SK-N-SH treated with all-trans-retinoic acid at 6 μM for 48 hours (cell line): ENCODE results near the gene INTS3.

Experiments
- ATAC-seq: fragments of 200-7000 bp; cut with Tn5 transposase; 3 replicates; pipeline ENCODE4 v1.9.1; 2020; ENCODE audit warnings: mild to moderate bottlenecking, moderate library complexity
- ARNTL ChIP-seq: fragments of 450-650 bp; formaldehyde crosslinking; IDR thresholded peaks from 2 replicates; pipeline ENCODE4 v1.5.0; 2020; ENCODE audit warnings: low read depth, mild to moderate bottlenecking, moderate library complexity, borderline replicate concordance
- BACH2 ChIP-seq: fragments of 250-450 bp; sonication (Bioruptor Pico); IDR thresholded peaks from 2 replicates; pipeline ENCODE4 v1.9.0; 2021; ENCODE audit warnings: mild to moderate bottlenecking, borderline replicate concordance
- CSDC2 ChIP-seq: fragments of 250-450 bp; sonication (Bioruptor Pico); IDR thresholded peaks from 2 replicates; pipeline ENCODE4 v1.5.0; 2020; ENCODE audit warnings: mild to moderate bottlenecking, moderate library complexity
- ESRRG ChIP-seq: fragments of 250-450 bp; sonication (Bioruptor Pico); IDR thresholded peaks from 2 replicates; pipeline ENCODE4 v1.6.1; 2021; ENCODE audit warnings: mild to moderate bottlenecking
- GLIS3 ChIP-seq: fragments of 250-450 bp; sonication (Bioruptor Pico); IDR thresholded peaks from 2 replicates; pipeline ENCODE4 v1.5.0; 2020; ENCODE audit warnings: mild to moderate bottlenecking, moderate library complexity
- ISL1 ChIP-seq: fragments of 250-450 bp; sonication (Bioruptor Pico); IDR thresholded peaks from 2 replicates; pipeline ENCODE4 v2.1.2; 2022; ENCODE audit warnings: mild to moderate bottlenecking, moderate library complexity
- OSR1 ChIP-seq: fragments of 250-450 bp; sonication (Bioruptor Pico); IDR thresholded peaks from 2 replicates; pipeline ENCODE4 v1.8.0; 2022; ENCODE audit warnings: moderate library complexity, mild to moderate bottlenecking, inconsistent platforms
- RARB ChIP-seq: fragments of 250-450 bp; sonication (Bioruptor Pico); IDR thresholded peaks from 2 replicates; pipeline ENCODE4 v1.8.0; 2021; ENCODE audit warnings: mild to moderate bottlenecking, moderate library complexity
- SNAI2 ChIP-seq: fragments of 250-450 bp; sonication (Bioruptor Pico); IDR thresholded peaks from 2 replicates; pipeline ENCODE4 v1.5.0; 2020; ENCODE audit warnings: mild to moderate bottlenecking, moderate library complexity
- TCF4 ChIP-seq: fragments of 250-450 bp; sonication (Bioruptor Pico); IDR thresholded peaks from 2 replicates; pipeline ENCODE4 v1.8.0; 2021; ENCODE audit warnings: mild to moderate bottlenecking, moderate library complexity, borderline replicate concordance
- TOX ChIP-seq: fragments of 250-450 bp; sonication (Bioruptor Pico); IDR thresholded peaks from 2 replicates; pipeline ENCODE4 v1.8.0; 2021; ENCODE audit warnings: mild to moderate bottlenecking, moderate library complexity, borderline replicate concordance
- ZC3H10 ChIP-seq: fragments of 250-450 bp; sonication (Bioruptor Pico); IDR thresholded peaks from 2 replicates; pipeline ENCODE4 v1.5.1; 2021; ENCODE audit warnings: mild to moderate bottlenecking, moderate library complexity
- ZFP30 ChIP-seq: fragments of 450-650 bp; formaldehyde crosslinking; IDR thresholded peaks from 2 replicates; pipeline ENCODE4 v1.5.0; 2022; ENCODE audit warnings: mild to moderate bottlenecking, moderate library complexity
- ZNF565 ChIP-seq: fragments of 450-650 bp; formaldehyde crosslinking; conservative IDR thresholded peaks from 2 replicates; pipeline ENCODE4 v1.5.0; 2020; ENCODE audit warnings: low read depth, mild to moderate bottlenecking, moderate library complexity
- ZNF70 ChIP-seq: fragments of 450-650 bp; formaldehyde crosslinking; IDR thresholded peaks from 2 replicates; pipeline ENCODE4 v1.5.0; 2020; ENCODE audit warnings: mild to moderate bottlenecking, moderate library complexity
- ZNF8 ChIP-seq: fragments of 450-650 bp; formaldehyde crosslinking; IDR thresholded peaks from 2 replicates; pipeline ENCODE4 v1.5.0; 2020; ENCODE audit warnings: mild to moderate bottlenecking, moderate library complexity
- TF ChIP-seq, protein P1 (sequence below): fragments of 250-450 bp; sonication (Bioruptor Pico); IDR thresholded peaks from 2 replicates; pipeline ENCODE4 v1.8.0; 2021; ENCODE audit warnings: low read depth, mild to moderate bottlenecking, moderate library complexity, borderline replicate concordance
- TF ChIP-seq, protein P2 (sequence below): fragments of 250-450 bp; sonication (Bioruptor Pico); IDR thresholded peaks from 2 replicates; pipeline ENCODE4 v1.8.0; 2020; ENCODE audit warnings: mild to moderate bottlenecking, moderate library complexity, borderline replicate concordance
- TF ChIP-seq, protein P3 (sequence below): fragments of 250-450 bp; sonication (Bioruptor Pico); IDR thresholded peaks from 2 replicates; pipeline ENCODE4 v1.5.1; 2021; ENCODE audit warnings: mild to moderate bottlenecking, moderate library complexity
- TF ChIP-seq, protein P4 (sequence below): fragments of 250-450 bp; sonication (Bioruptor Pico); IDR thresholded peaks from 2 replicates; pipeline ENCODE4 v1.5.0; 2020; ENCODE audit warnings: mild to moderate bottlenecking, moderate library complexity

INTS3 gene

DNA sequence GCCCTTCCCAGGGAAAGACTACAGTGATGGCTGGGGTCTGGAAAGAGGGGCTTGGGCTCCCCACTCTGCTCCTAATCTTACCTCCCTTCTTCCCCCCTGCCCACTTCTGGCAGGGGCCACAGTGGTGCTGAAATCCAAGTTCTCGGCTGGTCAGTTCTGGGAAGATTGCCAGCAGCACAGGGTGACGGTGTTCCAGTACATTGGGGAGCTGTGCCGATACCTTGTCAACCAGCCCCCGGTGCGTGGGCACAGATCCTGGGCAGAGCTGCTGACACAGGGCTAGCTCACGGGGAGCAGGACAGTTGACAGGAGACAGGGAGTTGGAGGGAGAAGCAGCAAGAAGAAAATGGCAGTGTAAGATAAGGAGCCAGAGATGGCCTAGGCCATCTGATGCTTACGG is 49.8 kb downstream of the INTS3 start:
- ATAC-seq, result no peak
- TF ChIP-seq SNAI2 (no peak), ZNF565 (CRISPR knock-in tag) (no peak), ZFP30 (CRISPR knock-in tag) (no peak), ISL1 (CRISPR knock-in tag) (no peak), GLIS3 (no peak), BACH2 (CRISPR knock-in tag) (no peak)
- TF ChIP-seq, protein P1, sequence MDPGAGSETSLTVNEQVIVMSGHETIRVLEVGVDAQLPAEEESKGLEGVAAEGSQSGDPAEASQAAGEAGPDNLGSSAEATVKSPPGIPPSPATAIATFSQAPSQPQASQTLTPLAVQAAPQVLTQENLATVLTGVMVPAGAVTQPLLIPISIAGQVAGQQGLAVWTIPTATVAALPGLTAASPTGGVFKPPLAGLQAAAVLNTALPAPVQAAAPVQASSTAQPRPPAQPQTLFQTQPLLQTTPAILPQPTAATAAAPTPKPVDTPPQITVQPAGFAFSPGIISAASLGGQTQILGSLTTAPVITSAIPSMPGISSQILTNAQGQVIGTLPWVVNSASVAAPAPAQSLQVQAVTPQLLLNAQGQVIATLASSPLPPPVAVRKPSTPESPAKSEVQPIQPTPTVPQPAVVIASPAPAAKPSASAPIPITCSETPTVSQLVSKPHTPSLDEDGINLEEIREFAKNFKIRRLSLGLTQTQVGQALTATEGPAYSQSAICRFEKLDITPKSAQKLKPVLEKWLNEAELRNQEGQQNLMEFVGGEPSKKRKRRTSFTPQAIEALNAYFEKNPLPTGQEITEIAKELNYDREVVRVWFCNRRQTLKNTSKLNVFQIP, result no peak
- TF ChIP-seq, protein P2, sequence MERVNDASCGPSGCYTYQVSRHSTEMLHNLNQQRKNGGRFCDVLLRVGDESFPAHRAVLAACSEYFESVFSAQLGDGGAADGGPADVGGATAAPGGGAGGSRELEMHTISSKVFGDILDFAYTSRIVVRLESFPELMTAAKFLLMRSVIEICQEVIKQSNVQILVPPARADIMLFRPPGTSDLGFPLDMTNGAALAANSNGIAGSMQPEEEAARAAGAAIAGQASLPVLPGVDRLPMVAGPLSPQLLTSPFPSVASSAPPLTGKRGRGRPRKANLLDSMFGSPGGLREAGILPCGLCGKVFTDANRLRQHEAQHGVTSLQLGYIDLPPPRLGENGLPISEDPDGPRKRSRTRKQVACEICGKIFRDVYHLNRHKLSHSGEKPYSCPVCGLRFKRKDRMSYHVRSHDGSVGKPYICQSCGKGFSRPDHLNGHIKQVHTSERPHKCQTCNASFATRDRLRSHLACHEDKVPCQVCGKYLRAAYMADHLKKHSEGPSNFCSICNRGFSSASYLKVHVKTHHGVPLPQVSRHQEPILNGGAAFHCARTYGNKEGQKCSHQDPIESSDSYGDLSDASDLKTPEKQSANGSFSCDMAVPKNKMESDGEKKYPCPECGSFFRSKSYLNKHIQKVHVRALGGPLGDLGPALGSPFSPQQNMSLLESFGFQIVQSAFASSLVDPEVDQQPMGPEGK (CRISPR knock-in tag), result no peak

DNA sequence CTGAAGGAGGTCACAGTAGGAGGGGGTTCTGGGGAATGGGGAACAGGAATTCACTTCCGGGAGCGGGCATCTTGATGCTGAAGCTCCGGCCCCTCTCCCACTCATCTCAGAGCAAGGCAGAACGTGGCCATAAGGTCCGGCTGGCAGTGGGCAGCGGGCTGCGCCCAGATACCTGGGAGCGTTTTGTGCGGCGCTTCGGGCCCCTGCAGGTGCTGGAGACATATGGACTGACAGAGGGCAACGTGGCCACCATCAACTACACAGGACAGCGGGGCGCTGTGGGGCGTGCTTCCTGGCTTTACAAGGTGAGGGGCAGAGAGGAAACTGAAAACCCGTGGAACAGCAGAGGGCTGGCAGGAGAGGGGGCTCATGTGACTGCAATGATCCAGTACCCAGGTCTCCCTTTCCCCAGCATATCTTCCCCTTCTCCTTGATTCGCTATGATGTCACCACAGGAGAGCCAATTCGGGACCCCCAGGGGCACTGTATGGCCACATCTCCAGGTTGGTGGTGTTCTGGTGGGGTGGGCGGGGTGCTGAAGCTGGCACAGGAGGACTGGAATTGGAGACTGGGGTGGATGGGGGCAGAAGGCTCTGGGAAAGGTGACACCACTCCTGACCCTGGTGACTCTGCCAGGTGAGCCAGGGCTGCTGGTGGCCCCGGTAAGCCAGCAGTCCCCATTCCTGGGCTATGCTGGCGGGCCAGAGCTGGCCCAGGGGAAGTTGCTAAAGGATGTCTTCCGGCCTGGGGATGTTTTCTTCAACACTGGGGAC is 50.4 kb downstream of the INTS3 start:
- no peak for ATAC-seq
- TF ChIP-seq RARB (CRISPR knock-in tag) (no peak), GLIS3 (no peak), ZNF565 (CRISPR knock-in tag) (no peak), OSR1 (CRISPR knock-in tag) (no peak), SNAI2 (no peak), ARNTL (CRISPR knock-in tag) (no peak), ZFP30 (CRISPR knock-in tag) (no peak)
- TF ChIP-seq, protein P3, sequence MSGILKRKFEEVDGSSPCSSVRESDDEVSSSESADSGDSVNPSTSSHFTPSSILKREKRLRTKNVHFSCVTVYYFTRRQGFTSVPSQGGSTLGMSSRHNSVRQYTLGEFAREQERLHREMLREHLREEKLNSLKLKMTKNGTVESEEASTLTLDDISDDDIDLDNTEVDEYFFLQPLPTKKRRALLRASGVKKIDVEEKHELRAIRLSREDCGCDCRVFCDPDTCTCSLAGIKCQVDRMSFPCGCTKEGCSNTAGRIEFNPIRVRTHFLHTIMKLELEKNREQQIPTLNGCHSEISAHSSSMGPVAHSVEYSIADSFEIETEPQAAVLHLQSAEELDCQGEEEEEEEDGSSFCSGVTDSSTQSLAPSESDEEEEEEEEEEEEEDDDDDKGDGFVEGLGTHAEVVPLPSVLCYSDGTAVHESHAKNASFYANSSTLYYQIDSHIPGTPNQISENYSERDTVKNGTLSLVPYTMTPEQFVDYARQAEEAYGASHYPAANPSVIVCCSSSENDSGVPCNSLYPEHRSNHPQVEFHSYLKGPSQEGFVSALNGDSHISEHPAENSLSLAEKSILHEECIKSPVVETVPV (CRISPR knock-in tag), result no peak
- TF ChIP-seq, protein P4, sequence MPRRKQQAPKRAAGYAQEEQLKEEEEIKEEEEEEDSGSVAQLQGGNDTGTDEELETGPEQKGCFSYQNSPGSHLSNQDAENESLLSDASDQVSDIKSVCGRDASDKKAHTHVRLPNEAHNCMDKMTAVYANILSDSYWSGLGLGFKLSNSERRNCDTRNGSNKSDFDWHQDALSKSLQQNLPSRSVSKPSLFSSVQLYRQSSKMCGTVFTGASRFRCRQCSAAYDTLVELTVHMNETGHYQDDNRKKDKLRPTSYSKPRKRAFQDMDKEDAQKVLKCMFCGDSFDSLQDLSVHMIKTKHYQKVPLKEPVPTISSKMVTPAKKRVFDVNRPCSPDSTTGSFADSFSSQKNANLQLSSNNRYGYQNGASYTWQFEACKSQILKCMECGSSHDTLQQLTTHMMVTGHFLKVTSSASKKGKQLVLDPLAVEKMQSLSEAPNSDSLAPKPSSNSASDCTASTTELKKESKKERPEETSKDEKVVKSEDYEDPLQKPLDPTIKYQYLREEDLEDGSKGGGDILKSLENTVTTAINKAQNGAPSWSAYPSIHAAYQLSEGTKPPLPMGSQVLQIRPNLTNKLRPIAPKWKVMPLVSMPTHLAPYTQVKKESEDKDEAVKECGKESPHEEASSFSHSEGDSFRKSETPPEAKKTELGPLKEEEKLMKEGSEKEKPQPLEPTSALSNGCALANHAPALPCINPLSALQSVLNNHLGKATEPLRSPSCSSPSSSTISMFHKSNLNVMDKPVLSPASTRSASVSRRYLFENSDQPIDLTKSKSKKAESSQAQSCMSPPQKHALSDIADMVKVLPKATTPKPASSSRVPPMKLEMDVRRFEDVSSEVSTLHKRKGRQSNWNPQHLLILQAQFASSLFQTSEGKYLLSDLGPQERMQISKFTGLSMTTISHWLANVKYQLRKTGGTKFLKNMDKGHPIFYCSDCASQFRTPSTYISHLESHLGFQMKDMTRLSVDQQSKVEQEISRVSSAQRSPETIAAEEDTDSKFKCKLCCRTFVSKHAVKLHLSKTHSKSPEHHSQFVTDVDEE (CRISPR knock-in tag), result no peak

DNA sequence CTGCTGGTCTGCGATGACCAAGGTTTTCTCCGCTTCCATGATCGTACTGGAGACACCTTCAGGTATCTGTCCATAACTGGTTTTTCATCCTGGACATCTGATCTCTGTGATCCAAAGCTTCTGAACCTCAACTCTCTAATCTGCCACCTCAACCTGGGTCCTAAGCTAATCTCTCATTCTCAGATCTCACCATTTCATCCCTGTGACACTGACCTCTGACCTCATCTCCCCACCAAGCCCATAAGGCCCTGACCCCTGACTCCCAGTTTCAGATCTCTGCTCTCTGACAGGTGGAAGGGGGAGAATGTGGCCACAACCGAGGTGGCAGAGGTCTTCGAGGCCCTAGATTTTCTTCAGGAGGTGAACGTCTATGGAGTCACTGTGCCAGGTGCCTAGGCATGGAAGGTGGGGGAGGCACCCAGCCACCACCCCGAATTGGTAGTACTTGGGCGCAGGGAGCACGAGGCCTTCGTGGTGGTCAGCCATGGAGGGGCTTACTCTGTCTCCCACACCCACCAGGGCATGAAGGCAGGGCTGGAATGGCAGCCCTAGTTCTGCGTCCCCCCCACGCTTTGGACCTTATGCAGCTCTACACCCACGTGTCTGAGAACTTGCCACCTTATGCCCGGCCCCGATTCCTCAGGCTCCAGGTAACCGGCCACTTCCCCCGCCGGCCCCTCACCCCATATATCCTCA is 51.1 kb downstream of the INTS3 start:
- ATAC-seq, result no peak
- TF ChIP-seq SNAI2, result no peak
- TF ChIP-seq, protein P4 (CRISPR knock-in tag), result no peak
- TF ChIP-seq ESRRG (CRISPR knock-in tag), result no peak
- TF ChIP-seq, protein P1, result no peak
- no peak for TF ChIP-seq BACH2 (CRISPR knock-in tag)
- TF ChIP-seq ISL1 (CRISPR knock-in tag), result no peak
- no peak for TF ChIP-seq ZNF70 (CRISPR knock-in tag)
- no peak for TF ChIP-seq TOX (CRISPR knock-in tag)
- TF ChIP-seq ZNF8, result no peak
- no peak for TF ChIP-seq GLIS3
- no peak for TF ChIP-seq TCF4 (CRISPR knock-in tag)
- TF ChIP-seq ZC3H10 (CRISPR knock-in tag), result no peak
- no peak for TF ChIP-seq OSR1 (CRISPR knock-in tag)
- TF ChIP-seq RARB (CRISPR knock-in tag), result no peak
- TF ChIP-seq CSDC2, result no peak
